ENCODE results near the gene DCAF6. TPM values are rescaled to one million over a fixed set of nuclear protein-coding genes. Genes with fewer than 3 reads are reported as not detected.

The DCAF6 gene
- total RNA-seq, 1 experiment from 2014 or later, result 84.6 TPM

GRCh38 chr1:168065506-168065905, 129.0 kb downstream of the DCAF6 start:
- Histone ChIP-seq H3K9ac (ENCODE audit: low read length) (no peak overlapping the region), H3K27ac (ENCODE audit: low read length) (no peak overlapping the region), H3K79me2 (ENCODE audit: low read length) (peaks cover 3% of the 10 kb centered on the region; the same call in 1 of the 2 replicates), H3K36me3 (ENCODE audit: insufficient read depth, low read length) (peaks cover 48% of the 10 kb centered on the region), H4K20me1 (ENCODE audit: insufficient read depth, low read depth, low read length) (no peaks in the 10 kb centered on the region), H2AFZ (ENCODE audit: low read length) (no peak overlapping the region), H3K9me2 (replicated peaks; ENCODE audit: insufficient read depth, low read length) (no peaks in the 10 kb centered on the region), H3K4me1 (ENCODE audit: low read length) (no peaks in the 10 kb centered on the region), H3K4me3 (ENCODE audit: low read length) (no peak overlapping the region), H3K4me2 (ENCODE audit: low read depth, low read length, poor library complexity, severe bottlenecking) (no peak overlapping the region), H3K9me3 (ENCODE audit: low read length) (no peaks in the 10 kb centered on the region), H3K27me3 (ENCODE audit: low read length) (no peaks in the 10 kb centered on the region)
- DNase-seq, result no peak

DNA sequence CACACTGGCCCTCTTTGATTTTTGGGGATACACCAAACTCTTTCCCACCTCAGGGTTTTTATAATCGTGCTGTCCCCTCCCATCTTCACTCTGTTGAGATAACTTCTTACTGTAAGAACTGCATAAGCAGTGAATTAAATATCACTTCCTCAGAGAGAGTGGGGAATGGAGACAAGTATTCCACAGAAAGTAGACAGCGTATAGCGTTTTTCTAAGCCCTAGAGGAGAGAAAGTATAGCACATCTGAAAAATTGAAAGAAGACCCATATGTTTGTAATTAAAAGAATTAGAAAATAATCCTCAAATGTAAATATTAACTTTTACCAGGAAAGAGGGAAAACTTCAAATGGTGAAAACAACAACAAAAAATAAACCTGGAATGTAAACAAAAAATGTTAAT, 132.9 kb downstream of the DCAF6 start:
- no peaks in the 10 kb centered on the region for H4K20me1 ChIP-seq (ENCODE audit: insufficient read depth, low read depth, low read length)
- no peaks in the 10 kb centered on the region for H3K9me3 ChIP-seq (ENCODE audit: low read length)
- H3K27me3 ChIP-seq (ENCODE audit: low read length), result no peaks in the 10 kb centered on the region
- H3K4me3 ChIP-seq (ENCODE audit: low read length), result no peak overlapping the region
- H3K9ac ChIP-seq (ENCODE audit: low read length), result no peak overlapping the region
- no peaks in the 10 kb centered on the region for H3K9me2 ChIP-seq (replicated peaks; ENCODE audit: insufficient read depth, low read length)
- H3K79me2 ChIP-seq (ENCODE audit: low read length), result no peaks in the 10 kb centered on the region
- H3K4me1 ChIP-seq (ENCODE audit: low read length), result no peaks in the 10 kb centered on the region
- H3K27ac ChIP-seq (ENCODE audit: low read length), result no peak overlapping the region
- no peak overlapping the region for H2AFZ ChIP-seq (ENCODE audit: low read length)
- no peak overlapping the region for H3K4me2 ChIP-seq (ENCODE audit: low read depth, low read length, poor library complexity, severe bottlenecking)
- H3K36me3 ChIP-seq (ENCODE audit: insufficient read depth, low read length), result peaks cover 53% of the 10 kb centered on the region
- DNase-seq, result no peak

GRCh38 chr1:168079761-168080160, 143.3 kb downstream of the DCAF6 start:
- Histone ChIP-seq H3K4me3 (ENCODE audit: low read length) (no peak overlapping the region), H3K9me2 (replicated peaks; ENCODE audit: insufficient read depth, low read length) (no peaks in the 10 kb centered on the region), H3K9ac (ENCODE audit: low read length) (no peak overlapping the region), H3K79me2 (ENCODE audit: low read length) (no peaks in the 10 kb centered on the region), H4K20me1 (ENCODE audit: insufficient read depth, low read depth, low read length) (no peaks in the 10 kb centered on the region), H3K27ac (ENCODE audit: low read length) (no peak overlapping the region), H3K9me3 (ENCODE audit: low read length) (no peaks in the 10 kb centered on the region), H3K4me1 (ENCODE audit: low read length) (no peaks in the 10 kb centered on the region), H3K4me2 (ENCODE audit: low read depth, low read length, poor library complexity, severe bottlenecking) (no peak overlapping the region), H2AFZ (ENCODE audit: low read length) (no peak overlapping the region), H3K27me3 (ENCODE audit: low read length) (no peaks in the 10 kb centered on the region), H3K36me3 (ENCODE audit: insufficient read depth, low read length) (peaks cover 14% of the 10 kb centered on the region; the same call in 1 of the 2 replicates)
- DNase-seq, result no peak

DNA sequence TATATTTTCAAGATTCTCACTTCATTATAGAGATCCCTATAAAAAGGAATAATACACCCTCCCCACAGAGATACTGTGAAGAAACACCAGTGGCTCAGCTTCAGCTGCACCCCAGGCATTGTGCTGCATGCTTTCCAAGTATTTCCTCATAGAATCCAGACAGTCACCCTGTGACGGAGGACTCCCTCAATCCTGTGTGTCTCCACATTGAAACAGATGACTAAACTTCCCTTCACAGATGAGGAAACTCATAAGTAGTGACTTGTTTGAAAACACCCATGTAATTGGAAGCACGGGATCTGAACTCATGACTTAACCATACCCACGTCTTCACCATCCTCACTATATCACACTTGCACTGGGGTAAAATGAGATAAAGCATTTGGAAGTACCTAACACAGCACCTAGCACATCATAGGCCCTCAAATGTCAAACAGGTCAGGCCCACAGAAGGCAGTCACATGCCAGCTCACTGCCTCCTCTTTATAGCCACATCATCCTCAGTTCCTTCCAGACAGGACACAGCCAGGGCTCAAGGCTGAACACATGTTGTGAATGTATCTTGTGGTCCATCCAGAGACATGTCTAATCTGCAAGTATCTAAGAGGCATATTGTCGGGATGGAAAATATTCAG, 145.0 kb downstream of the DCAF6 start:
- H3K4me3 ChIP-seq (ENCODE audit: low read length), result no peak overlapping the region
- H3K27ac ChIP-seq (ENCODE audit: low read length), result no peak overlapping the region
- no peaks in the 10 kb centered on the region for H3K27me3 ChIP-seq (ENCODE audit: low read length)
- H3K4me1 ChIP-seq (ENCODE audit: low read length), result no peaks in the 10 kb centered on the region
- no peak overlapping the region for H2AFZ ChIP-seq (ENCODE audit: low read length)
- peaks cover 4% of the 10 kb centered on the region; the same call in 1 of the 2 replicates for H3K36me3 ChIP-seq (ENCODE audit: insufficient read depth, low read length)
- H4K20me1 ChIP-seq (ENCODE audit: insufficient read depth, low read depth, low read length), result no peaks in the 10 kb centered on the region
- no peaks in the 10 kb centered on the region for H3K79me2 ChIP-seq (ENCODE audit: low read length)
- H3K4me2 ChIP-seq (ENCODE audit: low read depth, low read length, poor library complexity, severe bottlenecking), result no peak overlapping the region
- H3K9me2 ChIP-seq (replicated peaks; ENCODE audit: insufficient read depth, low read length), result no peaks in the 10 kb centered on the region
- DNase-seq, result no peak
- no peak overlapping the region for H3K9ac ChIP-seq (ENCODE audit: low read length)
- H3K9me3 ChIP-seq (ENCODE audit: low read length), result no peaks in the 10 kb centered on the region

- H4K20me1 ChIP-seq (ENCODE audit: insufficient read depth, low read depth, low read length), result no peaks in the 10 kb centered on the region
- H3K79me2 ChIP-seq (ENCODE audit: low read length), result no peaks in the 10 kb centered on the region
- no peak overlapping the region for H3K9ac ChIP-seq (ENCODE audit: low read length)
- H3K27ac ChIP-seq (ENCODE audit: low read length), result no peak overlapping the region
- H3K27me3 ChIP-seq (ENCODE audit: low read length), result no peaks in the 10 kb centered on the region
- no peak overlapping the region for H2AFZ ChIP-seq (ENCODE audit: low read length)
- H3K4me3 ChIP-seq (ENCODE audit: low read length), result no peak overlapping the region
- no peaks in the 10 kb centered on the region for H3K9me2 ChIP-seq (replicated peaks; ENCODE audit: insufficient read depth, low read length)
- peak; percentile 90 for DNase-seq
- H3K4me1 ChIP-seq (ENCODE audit: low read length), result no peaks in the 10 kb centered on the region
- peaks cover 4% of the 10 kb centered on the region; the same call in 1 of the 2 replicates for H3K36me3 ChIP-seq (ENCODE audit: insufficient read depth, low read length)
- H3K4me2 ChIP-seq (ENCODE audit: low read depth, low read length, poor library complexity, severe bottlenecking), result no peak overlapping the region
- H3K9me3 ChIP-seq (ENCODE audit: low read length), result no peaks in the 10 kb centered on the region
Observed at GRCh38 chr1:168082008-168082876, 145.8 kb downstream of the DCAF6 start.

DNA sequence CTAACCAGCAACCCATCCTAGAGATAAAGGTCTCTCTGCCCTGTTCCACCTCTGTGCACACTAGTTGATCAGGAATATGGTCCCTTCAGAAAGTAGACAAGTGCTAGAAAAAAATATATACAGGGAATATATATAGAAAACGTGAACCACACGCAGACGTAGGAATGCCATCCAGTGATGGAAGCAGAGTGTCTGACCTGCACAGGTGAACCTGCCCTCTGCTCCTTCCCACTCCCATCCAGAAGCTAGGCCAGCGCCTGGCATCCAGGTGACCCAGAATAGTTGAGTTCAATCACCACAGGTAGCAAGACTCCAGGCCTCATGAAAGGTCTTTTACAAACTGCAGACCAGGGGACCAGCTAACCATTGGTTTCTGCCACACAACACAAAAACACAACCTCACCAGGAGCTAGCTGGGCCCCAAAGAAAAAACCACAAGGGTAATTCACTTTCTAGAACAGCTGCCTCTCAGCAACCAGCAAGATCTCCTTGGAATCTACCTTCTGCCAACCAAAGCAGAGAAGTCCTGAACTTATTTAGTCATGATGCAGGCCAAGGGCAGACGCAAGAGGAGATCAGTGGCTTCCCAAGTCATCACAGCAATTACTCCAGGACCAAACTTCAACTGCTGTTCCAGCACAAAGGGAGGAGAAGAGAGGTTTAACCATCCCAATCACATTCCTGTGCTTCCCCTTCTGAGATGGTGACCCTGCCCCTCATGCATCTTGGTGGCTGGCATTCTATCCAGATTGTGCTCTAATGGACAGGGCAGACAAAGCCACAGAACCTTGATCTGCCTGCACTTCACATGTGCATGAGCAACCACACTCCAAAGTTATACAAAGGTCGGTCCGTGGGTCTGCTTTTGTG, 147.2 kb downstream of the DCAF6 start:
- Histone ChIP-seq H2AFZ (ENCODE audit: low read length) (no peak overlapping the region), H3K9ac (ENCODE audit: low read length) (no peak overlapping the region), H3K9me3 (ENCODE audit: low read length) (no peaks in the 10 kb centered on the region), H3K9me2 (replicated peaks; ENCODE audit: insufficient read depth, low read length) (no peaks in the 10 kb centered on the region), H3K4me3 (ENCODE audit: low read length) (no peak overlapping the region), H3K27ac (ENCODE audit: low read length) (no peak overlapping the region), H3K79me2 (ENCODE audit: low read length) (no peaks in the 10 kb centered on the region), H3K27me3 (ENCODE audit: low read length) (no peaks in the 10 kb centered on the region), H3K36me3 (ENCODE audit: insufficient read depth, low read length) (no peaks in the 10 kb centered on the region), H3K4me1 (ENCODE audit: low read length) (no peaks in the 10 kb centered on the region), H4K20me1 (ENCODE audit: insufficient read depth, low read depth, low read length) (no peaks in the 10 kb centered on the region), H3K4me2 (ENCODE audit: low read depth, low read length, poor library complexity, severe bottlenecking) (no peak overlapping the region)
- DNase-seq, result no peak

DNA sequence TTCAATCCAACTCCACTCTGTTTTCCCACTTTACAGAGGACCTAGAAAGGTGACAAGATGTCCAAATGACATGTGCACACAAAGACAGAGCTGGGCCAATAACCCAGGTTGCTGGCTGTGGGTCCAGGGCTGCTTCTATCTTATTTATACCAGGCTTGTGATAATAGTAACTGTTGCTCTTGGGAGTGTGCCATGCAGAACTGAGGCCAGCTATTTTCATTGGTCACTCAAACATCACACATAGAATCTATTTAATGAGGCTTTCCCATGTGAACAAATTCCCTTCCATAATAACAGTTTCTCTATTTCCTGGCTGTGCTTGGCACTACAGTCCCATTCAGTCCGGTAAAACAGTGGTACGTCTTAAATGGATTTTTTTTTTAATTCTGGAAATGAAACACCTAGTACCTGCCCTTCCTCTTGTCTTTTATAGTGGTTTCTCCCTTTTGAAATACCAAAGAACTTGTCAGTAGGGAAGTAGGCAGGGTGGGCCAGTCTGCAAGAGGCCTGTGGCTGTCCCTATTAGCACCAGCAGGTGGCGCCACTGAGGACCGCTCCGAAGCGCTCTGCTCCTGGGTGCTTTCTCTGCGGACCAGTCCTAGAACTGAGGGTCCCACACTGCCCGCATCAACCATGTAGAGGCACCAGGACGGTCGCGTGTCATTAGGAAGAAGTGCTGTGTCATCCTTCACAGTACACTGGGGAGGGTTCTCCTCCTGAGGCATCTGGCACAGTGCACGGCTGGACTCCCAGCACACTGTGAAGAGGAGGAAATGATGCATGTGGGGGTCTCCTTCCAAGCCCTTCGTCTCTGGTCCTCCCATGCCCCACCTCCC, 148.1 kb downstream of the DCAF6 start:
- H3K9ac ChIP-seq (ENCODE audit: low read length), result no peak overlapping the region
- no peak overlapping the region for H3K4me2 ChIP-seq (ENCODE audit: low read depth, low read length, poor library complexity, severe bottlenecking)
- no peaks in the 10 kb centered on the region for H3K9me2 ChIP-seq (replicated peaks; ENCODE audit: insufficient read depth, low read length)
- H3K4me1 ChIP-seq (ENCODE audit: low read length), result no peaks in the 10 kb centered on the region
- H3K79me2 ChIP-seq (ENCODE audit: low read length), result no peaks in the 10 kb centered on the region
- no peaks in the 10 kb centered on the region for H3K9me3 ChIP-seq (ENCODE audit: low read length)
- no peaks in the 10 kb centered on the region for H4K20me1 ChIP-seq (ENCODE audit: insufficient read depth, low read depth, low read length)
- no peaks in the 10 kb centered on the region for H3K36me3 ChIP-seq (ENCODE audit: insufficient read depth, low read length)
- no peak overlapping the region for H3K4me3 ChIP-seq (ENCODE audit: low read length)
- no peak overlapping the region for H2AFZ ChIP-seq (ENCODE audit: low read length)
- DNase-seq, result peak; percentile 87
- H3K27ac ChIP-seq (ENCODE audit: low read length), result no peak overlapping the region
- H3K27me3 ChIP-seq (ENCODE audit: low read length), result no peaks in the 10 kb centered on the region
